ENCODE data around the gene NSD1. TPM values are rescaled to one million over a fixed set of nuclear protein-coding genes. Genes with fewer than 3 reads are reported as not detected.

NSD1 gene
- total and polyA plus RNA-seq, 10 of the 15 experiments (the other 5 are each of a cell fraction or from before 2014, with no cell fraction given), result 7.0 to 57.9 (median 30.4) TPM

DNA sequence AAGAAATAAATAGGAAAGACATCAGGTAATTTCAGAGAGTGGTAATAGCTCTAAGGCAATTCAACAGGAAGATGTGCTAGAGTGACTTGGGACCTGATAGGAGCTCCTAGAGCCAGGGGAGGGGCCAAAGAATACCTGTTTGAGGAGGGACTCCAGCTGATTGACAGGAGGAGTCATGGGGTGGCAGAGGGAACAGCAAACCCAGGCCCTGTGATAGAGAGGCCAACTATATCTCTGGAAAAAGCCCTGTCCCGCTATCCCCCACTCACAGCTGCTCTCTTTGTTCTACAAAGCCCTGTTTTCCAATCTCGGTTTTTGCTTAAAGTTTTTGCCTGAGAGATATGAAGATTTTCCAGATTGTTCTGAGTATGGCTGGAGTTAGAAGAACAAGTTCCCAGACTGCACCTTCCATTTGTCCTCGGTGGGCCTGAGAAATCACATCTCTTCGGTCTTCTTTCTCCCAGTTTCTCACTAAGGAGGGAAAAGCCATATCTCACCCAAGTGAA is 9.0 kb upstream of the NSD1 start:
- SMC1A ChIA-PET (ENCODE audit: uncharacterized antibody, unreplicated experiment), result interaction anchor here (0.7 to 1.7 kb wide), 3 partner anchors 10 to 12 kb away, joined by 3 read pairs; no protein-coding TSS in a partner anchor
- no peaks in the 10 kb centered on the region for H3K27me3 ChIP-seq (replicated peaks in 1 of 2; ENCODE audit: control insufficient read depth in 2 of 2, insufficient read depth in 2 of 2, low read length in 1 of 2)
- CTCF ChIA-PET, result interaction anchor here (0.5 to 1.3 kb wide), 3 partner anchors 10 to 135 kb away, joined by 3 to 13 read pairs (median 3); no protein-coding TSS in a partner anchor
- no TSS peak for BruUV-seq (replicated peaks)
- peak overlapping the region; percentile 6; the same call in 1 of the 2 replicates for H3K4me2 ChIP-seq (ENCODE audit: control insufficient read depth, insufficient read depth)
- H4K20me1 ChIP-seq (ENCODE audit: control insufficient read depth, insufficient read depth), result no peaks in the 10 kb centered on the region
- ATAC-seq, result peak; percentile 54
- peak overlapping the region; percentile 55 for H2AFZ ChIP-seq (ENCODE audit: control insufficient read depth, low read depth, low read length)
- intact Hi-C loops (cut with micrococcal nuclease; ENCODE audit: unreplicated experiment), result no loop called here
- 83% methylated on average over 4 of the region's 4 CpGs for WGBS (ENCODE audit: insufficient coverage, insufficient replicate concordance, low lambda C conversion rate, missing lambda C conversion rate)
- no peaks in the 10 kb centered on the region for H3K79me2 ChIP-seq (ENCODE audit: control insufficient read depth, insufficient read depth, low read length)
- no peak for DNase-seq (ENCODE audit: low read depth, low spot score)
- FAIRE-seq, result no peak
- peaks cover 15% of the 10 kb centered on the region for H3K4me1 ChIP-seq (ENCODE audit: control insufficient read depth, insufficient read depth, low read length)
- H3K36me3 ChIP-seq (ENCODE audit: control insufficient read depth in 2 of 2, insufficient read depth in 2 of 2, low read length in 1 of 2), result no peaks in the 10 kb centered on the region
- no peak overlapping the region for H3K4me3 ChIP-seq
- H3K27ac ChIP-seq (ENCODE audit: control insufficient read depth, insufficient read depth), result no peak overlapping the region; the same call in 1 of the 2 replicates
- no peak overlapping the region for H3K9ac ChIP-seq (ENCODE audit: control insufficient read depth, insufficient read depth, low read length)
- POLR2A ChIA-PET, result interaction anchor here (0.9 kb wide), 1 partner anchor 172 kb away, joined by 3 read pairs; no protein-coding TSS in a partner anchor
- RAD21 ChIA-PET (ENCODE audit: unreplicated experiment), result interaction anchor here (0.7 to 1.2 kb wide), 2 partner anchors 10 to 11 kb away, joined by 4 read pairs; no protein-coding TSS in a partner anchor
- no peak for TF ChIP-seq RCOR1 (conservative IDR thresholded peaks at IDR 0.05; ENCODE audit: low read depth, low read length)
- TF ChIP-seq, protein P1, sequence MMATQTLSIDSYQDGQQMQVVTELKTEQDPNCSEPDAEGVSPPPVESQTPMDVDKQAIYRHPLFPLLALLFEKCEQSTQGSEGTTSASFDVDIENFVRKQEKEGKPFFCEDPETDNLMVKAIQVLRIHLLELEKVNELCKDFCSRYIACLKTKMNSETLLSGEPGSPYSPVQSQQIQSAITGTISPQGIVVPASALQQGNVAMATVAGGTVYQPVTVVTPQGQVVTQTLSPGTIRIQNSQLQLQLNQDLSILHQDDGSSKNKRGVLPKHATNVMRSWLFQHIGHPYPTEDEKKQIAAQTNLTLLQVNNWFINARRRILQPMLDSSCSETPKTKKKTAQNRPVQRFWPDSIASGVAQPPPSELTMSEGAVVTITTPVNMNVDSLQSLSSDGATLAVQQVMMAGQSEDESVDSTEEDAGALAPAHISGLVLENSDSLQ (IDR thresholded peaks at IDR 0.05), result peak; percentile 82
- TF ChIP-seq, protein P2, sequence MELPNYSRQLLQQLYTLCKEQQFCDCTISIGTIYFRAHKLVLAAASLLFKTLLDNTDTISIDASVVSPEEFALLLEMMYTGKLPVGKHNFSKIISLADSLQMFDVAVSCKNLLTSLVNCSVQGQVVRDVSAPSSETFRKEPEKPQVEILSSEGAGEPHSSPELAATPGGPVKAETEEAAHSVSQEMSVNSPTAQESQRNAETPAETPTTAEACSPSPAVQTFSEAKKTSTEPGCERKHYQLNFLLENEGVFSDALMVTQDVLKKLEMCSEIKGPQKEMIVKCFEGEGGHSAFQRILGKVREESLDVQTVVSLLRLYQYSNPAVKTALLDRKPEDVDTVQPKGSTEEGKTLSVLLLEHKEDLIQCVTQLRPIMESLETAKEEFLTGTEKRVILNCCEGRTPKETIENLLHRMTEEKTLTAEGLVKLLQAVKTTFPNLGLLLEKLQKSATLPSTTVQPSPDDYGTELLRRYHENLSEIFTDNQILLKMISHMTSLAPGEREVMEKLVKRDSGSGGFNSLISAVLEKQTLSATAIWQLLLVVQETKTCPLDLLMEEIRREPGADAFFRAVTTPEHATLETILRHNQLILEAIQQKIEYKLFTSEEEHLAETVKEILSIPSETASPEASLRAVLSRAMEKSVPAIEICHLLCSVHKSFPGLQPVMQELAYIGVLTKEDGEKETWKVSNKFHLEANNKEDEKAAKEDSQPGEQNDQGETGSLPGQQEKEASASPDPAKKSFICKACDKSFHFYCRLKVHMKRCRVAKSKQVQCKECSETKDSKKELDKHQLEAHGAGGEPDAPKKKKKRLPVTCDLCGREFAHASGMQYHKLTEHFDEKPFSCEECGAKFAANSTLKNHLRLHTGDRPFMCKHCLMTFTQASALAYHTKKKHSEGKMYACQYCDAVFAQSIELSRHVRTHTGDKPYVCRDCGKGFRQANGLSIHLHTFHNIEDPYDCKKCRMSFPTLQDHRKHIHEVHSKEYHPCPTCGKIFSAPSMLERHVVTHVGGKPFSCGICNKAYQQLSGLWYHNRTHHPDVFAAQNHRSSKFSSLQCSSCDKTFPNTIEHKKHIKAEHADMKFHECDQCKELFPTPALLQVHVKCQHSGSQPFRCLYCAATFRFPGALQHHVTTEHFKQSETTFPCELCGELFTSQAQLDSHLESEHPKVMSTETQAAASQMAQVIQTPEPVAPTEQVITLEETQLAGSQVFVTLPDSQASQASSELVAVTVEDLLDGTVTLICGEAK (IDR thresholded peaks at IDR 0.05; ENCODE audit: borderline replicate concordance), result no peak
- TF ChIP-seq, protein P3, sequence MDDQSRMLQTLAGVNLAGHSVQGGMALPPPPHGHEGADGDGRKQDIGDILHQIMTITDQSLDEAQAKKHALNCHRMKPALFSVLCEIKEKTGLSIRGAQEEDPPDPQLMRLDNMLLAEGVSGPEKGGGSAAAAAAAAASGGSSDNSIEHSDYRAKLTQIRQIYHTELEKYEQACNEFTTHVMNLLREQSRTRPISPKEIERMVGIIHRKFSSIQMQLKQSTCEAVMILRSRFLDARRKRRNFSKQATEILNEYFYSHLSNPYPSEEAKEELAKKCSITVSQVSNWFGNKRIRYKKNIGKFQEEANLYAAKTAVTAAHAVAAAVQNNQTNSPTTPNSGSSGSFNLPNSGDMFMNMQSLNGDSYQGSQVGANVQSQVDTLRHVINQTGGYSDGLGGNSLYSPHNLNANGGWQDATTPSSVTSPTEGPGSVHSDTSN (IDR thresholded peaks at IDR 0.05; ENCODE audit: insufficient replicate concordance, low read depth, low read length), result peak; percentile 60
- TF ChIP-seq, protein P4, sequence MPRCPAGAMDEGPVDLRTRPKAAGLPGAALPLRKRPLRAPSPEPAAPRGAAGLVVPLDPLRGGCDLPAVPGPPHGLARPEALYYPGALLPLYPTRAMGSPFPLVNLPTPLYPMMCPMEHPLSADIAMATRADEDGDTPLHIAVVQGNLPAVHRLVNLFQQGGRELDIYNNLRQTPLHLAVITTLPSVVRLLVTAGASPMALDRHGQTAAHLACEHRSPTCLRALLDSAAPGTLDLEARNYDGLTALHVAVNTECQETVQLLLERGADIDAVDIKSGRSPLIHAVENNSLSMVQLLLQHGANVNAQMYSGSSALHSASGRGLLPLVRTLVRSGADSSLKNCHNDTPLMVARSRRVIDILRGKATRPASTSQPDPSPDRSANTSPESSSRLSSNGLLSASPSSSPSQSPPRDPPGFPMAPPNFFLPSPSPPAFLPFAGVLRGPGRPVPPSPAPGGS (IDR thresholded peaks at IDR 0.05; ENCODE audit: borderline replicate concordance, insufficient read depth, low read depth, low read length, poor library complexity, severe bottlenecking), result no peak
- TF ChIP-seq TCF3 (IDR thresholded peaks at IDR 0.05; ENCODE audit: borderline replicate concordance, insufficient read depth, low read depth, low read length), result no peak
- in situ Hi-C loops (cut with MboI), result no loop called here
- no peaks in the 10 kb centered on the region for H3K9me3 ChIP-seq (replicated peaks; ENCODE audit: control insufficient read depth, insufficient read depth, low read length)
